Neural cell (in vitro differentiated cells): ENCODE data around the gene PDE9A.

Source experiments
- EP300 ChIP-seq: fragments of 450-650 bp; conservative IDR thresholded peaks from 2 replicates; pipeline ENCODE4 v1.6.1; 2014; ENCODE audit warnings: antibody characterized with exemption, mild to moderate bottlenecking, moderate library complexity; ENCODE audit not compliant: poor library complexity, severe bottlenecking
- EZH2 ChIP-seq: fragments of 200-600, 300-800 bp; shearing (Covaris generic), sonication (generic); IDR thresholded peaks from 2 replicates; pipeline ENCODE4 v1.6.1; 2014; ENCODE audit warnings: antibody characterized with exemption, low read length, borderline replicate concordance, mild to moderate bottlenecking; ENCODE audit not compliant: insufficient read depth, poor library complexity, severe bottlenecking
- POLR2AphosphoS5 ChIP-seq: IDR thresholded peaks from 2 replicates; pipeline ENCODE4 v1.6.1; 2012
- SMC3 ChIP-seq: fragments of 450-650 bp; conservative IDR thresholded peaks from 2 replicates; pipeline ENCODE4 v1.6.1; 2014; ENCODE audit warnings: antibody characterized with exemption, mild to moderate bottlenecking, moderate library complexity; ENCODE audit not compliant: poor library complexity
- TF ChIP-seq, protein P1 (sequence below): fragments of 450-650 bp; IDR thresholded peaks from 2 replicates; pipeline ENCODE4 v1.5.1; 2014; ENCODE audit warnings: antibody characterized with exemption, mild to moderate bottlenecking, moderate library complexity; ENCODE audit not compliant: poor library complexity, severe bottlenecking

- TF ChIP-seq SMC3: no peak
- TF ChIP-seq, protein P1, sequence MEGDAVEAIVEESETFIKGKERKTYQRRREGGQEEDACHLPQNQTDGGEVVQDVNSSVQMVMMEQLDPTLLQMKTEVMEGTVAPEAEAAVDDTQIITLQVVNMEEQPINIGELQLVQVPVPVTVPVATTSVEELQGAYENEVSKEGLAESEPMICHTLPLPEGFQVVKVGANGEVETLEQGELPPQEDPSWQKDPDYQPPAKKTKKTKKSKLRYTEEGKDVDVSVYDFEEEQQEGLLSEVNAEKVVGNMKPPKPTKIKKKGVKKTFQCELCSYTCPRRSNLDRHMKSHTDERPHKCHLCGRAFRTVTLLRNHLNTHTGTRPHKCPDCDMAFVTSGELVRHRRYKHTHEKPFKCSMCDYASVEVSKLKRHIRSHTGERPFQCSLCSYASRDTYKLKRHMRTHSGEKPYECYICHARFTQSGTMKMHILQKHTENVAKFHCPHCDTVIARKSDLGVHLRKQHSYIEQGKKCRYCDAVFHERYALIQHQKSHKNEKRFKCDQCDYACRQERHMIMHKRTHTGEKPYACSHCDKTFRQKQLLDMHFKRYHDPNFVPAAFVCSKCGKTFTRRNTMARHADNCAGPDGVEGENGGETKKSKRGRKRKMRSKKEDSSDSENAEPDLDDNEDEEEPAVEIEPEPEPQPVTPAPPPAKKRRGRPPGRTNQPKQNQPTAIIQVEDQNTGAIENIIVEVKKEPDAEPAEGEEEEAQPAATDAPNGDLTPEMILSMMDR: no peak
- TF ChIP-seq POLR2AphosphoS5: no peak
- TF ChIP-seq EZH2: no peak
- TF ChIP-seq EP300: no peak
Observed at GRCh38 chr21:42661688-42662429, 8.4 kb downstream of the PDE9A start.
